GM21367 (cell line): ENCODE data around the gene TMEM214.

Experiments used
- ATAC-seq: cut with Tn5 transposase; IDR thresholded peaks from one replicate; pipeline ENCODE4 v1.9.1; 2021; ENCODE audit not compliant: unreplicated experiment

The TMEM214 gene

GRCh38 chr2:27082773-27083409 is 50.1 kb downstream of the TMEM214 start:
- ATAC-seq, result no peak

GRCh38 chr2:27083410-27084296 is 50.9 kb downstream of the TMEM214 start:
- ATAC-seq, result no peak

- no peak for ATAC-seq
Measured at GRCh38 chr2:27084297-27085061, 51.7 kb downstream of the TMEM214 start.

DNA sequence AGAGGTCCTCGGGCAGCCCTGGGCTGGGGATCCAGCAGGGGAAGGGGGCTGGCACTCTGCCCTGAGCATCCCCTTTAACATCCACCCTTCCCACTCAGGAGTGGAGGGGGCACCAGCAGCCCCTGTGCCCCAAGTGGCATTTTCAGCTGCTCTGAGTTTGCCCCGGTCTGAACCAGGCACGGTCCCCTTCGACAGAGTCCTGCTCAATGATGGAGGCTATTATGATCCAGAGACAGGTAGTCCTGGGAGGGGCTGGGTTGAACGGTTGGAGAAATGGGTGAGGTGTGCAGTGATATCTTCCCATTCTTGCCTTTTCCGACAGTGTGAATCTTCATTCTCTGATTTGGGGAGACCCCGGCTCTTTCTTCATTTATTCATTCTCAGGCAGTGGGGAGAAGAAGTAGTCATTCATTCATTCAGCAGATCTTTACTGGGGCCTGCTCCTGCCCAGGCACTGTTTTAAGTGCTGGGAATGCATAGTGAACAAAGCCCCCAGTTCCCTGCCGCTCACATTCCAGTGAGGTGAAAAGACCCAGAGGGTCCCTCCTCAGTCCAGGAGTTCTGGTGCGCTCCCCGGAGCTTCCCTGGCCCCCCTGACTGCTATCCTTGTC is 52.4 kb downstream of the TMEM214 start:
- ATAC-seq, result no peak

DNA sequence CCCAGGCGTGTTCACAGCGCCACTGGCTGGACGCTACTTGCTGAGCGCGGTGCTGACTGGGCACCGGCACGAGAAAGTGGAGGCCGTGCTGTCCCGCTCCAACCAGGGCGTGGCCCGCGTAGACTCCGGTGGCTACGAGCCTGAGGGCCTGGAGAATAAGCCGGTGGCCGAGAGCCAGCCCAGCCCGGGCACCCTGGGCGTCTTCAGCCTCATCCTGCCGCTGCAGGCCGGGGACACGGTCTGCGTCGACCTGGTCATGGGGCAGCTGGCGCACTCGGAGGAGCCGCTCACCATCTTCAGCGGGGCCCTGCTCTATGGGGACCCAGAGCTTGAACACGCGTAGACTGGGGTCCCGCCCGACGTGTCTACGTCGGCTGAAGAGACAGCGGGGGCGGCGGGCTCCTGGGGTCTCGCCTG is 52.9 kb downstream of the TMEM214 start:
- peak; percentile 6 for ATAC-seq

- ATAC-seq, result peak; percentile 59
Measured at GRCh38 chr2:27086090-27086723, 53.4 kb downstream of the TMEM214 start.

DNA sequence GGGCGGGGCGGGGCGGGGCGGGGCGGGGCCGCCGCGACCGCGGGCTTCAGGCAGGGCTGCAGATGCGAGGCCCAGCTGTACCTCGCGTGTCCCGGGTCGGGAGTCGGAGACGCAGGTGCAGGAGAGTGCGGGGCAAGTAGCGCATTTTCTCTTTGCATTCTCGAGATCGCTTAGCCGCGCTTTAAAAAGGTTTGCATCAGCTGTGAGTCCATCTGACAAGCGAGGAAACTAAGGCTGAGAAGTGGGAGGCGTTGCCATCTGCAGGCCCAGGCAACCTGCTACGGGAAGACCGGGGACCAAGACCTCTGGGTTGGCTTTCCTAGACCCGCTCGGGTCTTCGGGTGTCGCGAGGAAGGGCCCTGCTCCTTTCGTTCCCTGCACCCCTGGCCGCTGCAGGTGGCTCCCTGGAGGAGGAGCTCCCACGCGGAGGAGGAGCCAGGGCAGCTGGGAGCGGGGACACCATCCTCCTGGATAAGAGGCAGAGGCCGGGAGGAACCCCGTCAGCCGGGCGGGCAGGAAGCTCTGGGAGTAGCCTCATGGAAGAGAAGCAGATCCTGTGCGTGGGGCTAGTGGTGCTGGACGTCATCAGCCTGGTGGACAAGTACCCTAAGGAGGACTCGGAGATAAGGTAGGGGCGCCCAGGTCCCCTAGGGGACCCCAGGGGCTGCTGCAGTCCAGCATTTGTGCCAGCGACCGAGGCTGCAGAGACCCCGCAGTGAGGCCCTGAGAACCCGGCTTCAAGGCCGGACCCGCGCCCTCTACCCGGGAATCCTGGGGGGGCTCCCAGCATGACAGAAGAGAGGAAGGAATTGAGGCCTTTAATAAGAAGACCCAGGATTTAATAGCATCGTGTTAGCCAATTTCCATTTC is 54.2 kb downstream of the TMEM214 start, which contains the start of gene KHK:
TSS of gene KHK (plus strand) at position 49 of the 870 bp plus-strand sequence. CDS start at position 537, 488 bp downstream.
- ATAC-seq, result no peak

DNA sequence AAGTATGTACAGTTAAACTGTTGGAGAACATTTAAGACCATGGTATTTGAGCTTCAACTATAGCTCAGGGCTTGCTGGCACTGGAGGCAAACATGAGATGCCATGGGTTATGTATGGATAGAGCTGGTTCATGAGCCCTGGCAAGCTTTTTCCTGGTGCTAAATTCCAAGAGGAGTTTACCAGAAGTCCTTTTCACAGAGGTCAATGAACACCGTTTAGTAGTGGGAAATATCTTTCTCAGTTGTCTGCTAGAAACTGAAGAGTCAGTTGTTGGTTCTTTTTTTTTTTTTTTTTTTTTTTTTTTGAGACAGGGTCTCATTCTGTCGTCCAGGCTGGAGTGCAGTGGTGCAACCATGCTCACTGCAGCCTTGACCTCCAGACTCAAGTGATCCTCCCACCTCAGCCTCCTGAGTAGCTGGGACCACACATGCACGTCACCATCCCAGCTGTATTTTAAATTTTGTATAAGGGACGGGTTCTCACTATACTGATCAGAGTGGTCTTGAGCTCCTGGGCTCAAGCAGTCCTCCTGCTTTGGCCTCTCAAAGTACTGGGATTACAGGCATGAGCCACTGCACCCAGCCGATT is 55.2 kb downstream of the TMEM214 start:
- ATAC-seq, result no peak

DNA sequence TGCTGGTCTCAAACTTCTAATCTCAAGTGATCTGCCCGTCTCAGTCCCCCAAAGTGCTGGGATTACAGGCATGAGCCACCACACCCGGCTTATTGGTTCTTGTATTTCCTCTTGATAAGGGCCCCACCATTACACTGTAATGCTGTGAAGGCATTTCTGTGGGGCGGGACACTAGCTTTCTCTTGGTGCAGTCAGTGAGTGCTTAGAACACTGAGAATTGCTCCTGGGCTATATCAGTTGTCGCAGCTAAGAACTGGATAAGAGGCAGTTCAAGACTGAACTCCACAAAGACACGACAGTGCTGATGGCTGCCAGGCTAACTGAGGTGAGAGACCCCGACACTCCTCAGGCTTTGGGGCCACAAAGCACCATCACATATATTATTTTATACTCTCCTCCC is 55.9 kb downstream of the TMEM214 start:
- no peak for ATAC-seq

DNA sequence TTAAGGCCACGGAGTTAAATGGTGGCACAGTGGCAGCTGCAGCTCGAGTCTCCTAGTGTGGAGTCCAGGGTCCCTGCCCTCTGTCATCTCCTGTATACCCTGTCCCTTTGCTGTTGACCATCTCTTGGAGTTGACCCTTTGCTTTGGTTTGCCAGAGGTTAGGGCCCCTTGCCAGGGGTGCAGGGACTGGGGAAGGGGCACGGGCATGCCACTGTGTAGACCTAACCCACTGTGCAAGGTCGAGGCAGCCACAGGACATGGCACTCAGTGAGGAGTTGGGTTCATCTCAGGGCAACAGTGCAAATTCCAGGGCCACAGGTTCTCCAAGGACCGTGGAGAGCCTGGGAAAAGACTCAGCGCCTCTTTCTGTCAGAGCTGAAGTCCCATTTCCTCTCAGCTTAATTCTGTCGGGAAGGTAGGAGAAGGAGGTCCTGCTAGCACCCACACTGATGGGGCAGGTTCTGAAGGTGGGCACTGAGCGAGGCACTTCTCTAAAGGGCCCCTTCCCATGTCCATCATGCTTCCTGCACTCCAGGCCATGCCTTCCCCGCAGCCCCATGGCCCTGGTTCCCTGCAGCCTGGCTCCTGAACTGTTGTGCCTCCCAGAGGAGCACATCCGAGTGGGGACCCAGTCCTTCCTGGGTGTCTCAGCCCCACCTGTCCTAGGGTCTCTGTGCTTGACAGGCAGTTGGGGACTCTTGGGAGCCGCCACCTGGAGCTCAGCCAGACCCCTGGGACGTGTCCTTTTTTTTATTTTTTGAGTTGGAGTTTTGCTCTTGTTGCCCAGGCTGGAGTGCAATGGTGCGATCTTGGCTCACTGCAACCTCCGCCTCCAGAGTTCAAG is 56.6 kb downstream of the TMEM214 start:
- no peak for ATAC-seq
